Fibroblast of upper back skin (primary cell): ENCODE measurements around the gene PKNOX2.
A peak's percentile ranks its signal among the peaks of the same experiment; 100 is the strongest.

ENCODE experiments used
- DNase-seq: peaks from one replicate; pipeline ENCODE4 v3.0.0-alpha.2; 2013

PKNOX2 gene

GRCh38 chr11:125239585-125240560 is 75.3 kb downstream of the PKNOX2 start:
- DNase-seq = no peak

- no peak for DNase-seq
These were observed 76.6 kb downstream of the PKNOX2 start for GRCh38 chr11:125241104-125241503.

DNA sequence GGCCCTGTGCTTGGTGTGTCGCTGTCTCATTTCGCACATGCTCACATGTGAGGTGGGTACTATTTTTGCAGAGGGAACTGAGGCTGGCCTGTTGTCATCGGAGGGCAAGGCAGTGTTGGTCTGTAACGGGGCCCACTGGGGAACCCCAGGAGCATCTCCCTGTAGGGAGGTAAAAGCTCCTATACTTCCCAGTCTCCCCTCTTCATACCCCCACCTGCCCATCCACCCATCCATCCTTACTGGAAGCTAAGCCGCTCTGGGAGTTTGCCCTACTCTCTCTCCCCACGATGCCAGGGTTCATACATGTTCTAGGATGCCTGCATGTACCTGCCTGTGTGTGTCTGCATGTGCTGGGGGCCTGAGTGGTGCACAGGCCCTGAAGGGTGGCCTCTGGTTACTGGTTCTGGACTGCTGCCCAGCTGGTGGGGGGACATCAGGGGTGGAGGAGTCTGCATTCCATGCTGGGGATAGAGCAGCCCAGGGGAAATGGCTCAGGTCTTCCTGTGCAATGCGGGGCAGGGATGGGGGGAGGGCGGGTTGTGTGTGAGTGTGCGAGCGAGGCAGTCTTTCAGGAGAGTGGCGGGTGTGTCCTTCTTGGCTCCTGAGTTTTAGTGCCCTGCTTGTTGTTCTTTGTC is 77.7 kb downstream of the PKNOX2 start:
- DNase-seq = no peak

DNA sequence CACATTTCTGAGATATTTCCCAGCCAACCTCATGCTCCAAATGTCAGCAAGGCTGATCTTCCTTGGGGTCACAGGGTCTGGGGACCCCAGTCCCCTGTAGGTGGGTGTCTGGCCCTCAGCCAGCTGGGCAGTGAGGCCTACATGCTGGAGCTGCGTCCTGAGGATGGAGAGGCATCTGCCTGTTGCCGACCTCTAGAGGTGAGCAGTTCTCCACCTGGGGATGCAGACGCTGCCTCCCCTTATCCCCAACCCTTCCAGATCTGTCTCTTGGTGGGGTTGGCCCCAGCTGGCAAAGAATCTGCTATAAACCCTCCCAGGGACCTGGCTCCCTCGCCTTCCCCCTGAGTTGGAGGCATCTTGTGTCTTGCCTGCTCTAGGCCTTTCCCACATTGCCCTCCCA is 79.6 kb downstream of the PKNOX2 start:
- DNase-seq = no peak

DNA sequence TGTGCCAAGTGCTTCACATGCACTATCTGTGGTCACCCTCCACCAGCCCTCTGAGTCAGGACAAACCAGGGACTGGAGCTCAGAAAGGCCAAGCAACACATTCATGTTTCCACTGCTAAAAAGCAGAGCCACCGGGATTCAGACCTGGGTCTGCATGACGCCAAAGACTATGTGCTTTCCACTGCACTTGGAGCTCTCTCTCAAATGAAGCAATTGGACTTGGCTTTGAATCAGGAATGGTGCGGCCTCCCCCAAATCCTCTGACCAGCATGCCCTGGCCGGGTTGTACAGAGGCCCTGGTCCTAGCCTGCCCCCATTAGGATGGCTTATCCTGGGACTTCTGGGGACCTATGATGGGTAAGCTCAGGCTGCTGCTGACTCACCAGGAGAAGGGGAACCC is 80.7 kb downstream of the PKNOX2 start:
- DNase-seq = no peak

DNA sequence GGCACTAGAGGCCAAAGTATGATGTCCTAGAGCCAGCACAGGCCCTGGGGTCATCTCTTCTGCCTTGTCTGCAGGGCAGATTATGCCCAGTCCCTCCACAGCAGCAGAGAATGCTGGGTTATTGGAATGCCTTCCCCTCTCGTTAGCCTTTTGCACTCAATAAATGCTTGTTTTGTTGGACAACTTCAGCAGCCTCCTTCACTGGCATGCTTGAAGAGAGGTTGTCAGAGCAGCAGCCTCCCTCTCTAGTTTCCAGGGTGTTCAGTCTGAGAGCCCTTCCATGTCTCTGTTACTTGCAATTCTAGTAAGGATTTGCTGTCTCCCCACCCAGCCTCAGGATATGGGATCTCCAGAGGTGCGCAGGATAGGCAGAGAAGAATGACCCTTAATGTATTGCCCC is 82.9 kb downstream of the PKNOX2 start:
- no peak for DNase-seq

DNA sequence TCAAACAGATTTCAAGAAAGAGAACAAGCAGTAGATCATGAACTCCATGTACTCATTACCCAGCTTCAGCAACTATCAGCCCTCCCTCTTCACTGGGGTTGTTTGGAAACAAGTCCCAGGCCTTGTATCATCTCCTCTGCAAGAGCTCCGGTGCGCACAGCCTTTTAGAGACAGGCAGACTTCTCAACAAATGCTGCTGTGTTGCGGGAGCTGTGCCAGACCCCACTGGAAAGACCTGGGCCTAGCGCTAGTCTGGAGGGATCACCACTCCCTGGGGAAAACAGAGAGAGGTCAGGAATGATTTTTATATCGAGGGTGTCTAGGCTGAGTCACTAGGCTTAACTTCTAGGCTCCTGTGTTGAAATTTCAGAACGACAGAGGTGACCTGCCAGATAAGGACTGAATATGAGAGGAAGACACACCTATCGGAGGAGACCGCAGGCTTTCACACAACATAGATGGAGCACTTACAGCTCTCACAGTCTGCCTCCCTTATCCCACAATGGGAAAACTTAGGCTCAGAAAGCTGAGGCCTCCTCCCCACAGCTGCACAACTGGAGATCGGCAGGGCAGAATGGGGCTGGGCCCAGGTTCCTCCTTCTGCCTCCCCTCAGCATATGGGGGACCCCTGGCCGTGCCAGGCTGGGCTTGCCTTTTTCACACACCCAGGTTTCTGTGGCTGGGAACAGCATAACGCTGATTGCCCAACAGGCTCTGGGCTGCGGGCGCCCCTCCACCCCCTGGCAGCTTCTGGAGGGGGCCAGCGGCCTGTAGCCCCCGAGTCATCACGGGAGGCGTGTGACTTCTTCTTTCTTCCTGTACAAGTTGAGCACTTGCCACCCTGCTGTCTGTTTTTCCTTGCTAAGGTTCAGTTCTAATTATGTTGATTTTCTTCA is 86.0 kb downstream of the PKNOX2 start:
- peak; percentile 16 for DNase-seq

GRCh38 chr11:125251214-125251545 is 86.6 kb downstream of the PKNOX2 start:
- no peak for DNase-seq

DNA sequence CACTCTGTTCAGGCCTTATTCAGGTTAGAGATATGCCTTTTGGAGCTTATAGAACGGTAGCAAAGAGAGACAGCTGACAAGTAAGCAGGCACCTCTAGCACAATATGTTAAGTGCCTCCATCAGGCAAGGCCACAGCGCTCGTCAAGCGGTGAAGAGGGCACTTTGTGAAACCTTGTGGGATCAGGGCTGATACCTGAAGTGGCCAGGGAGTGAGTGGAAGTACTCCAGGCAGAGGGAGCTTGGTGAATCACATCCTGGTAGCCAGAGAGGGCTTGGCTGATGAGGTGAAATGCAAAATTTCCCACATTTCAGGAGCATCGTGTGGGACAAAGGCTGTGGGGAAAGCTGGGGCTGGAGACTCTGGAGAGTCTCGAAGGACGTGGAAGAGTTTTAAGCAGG is 87.4 kb downstream of the PKNOX2 start:
- DNase-seq = no peak

DNA sequence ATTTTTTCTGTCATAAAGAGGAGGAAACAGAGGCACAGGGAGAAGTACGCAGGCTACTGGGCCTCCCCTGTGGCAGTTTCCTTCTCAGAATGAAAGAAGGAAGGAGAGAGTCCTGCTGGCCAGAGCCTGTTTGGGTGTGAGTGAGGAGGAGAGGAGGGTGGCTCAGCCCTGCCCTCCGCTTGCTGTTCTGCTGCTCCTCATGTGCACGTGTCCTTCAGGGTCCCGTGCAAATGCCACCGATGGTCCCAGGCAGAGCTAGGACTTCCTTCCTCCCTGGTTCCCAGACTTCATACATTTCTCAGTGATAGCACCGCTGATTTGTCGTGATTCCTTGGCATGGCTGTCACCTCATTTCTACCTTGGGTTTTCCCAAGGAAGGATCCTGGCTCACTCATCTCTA is 88.7 kb downstream of the PKNOX2 start:
- no peak for DNase-seq

- no peak for DNase-seq
These were observed 89.4 kb downstream of the PKNOX2 start for GRCh38 chr11:125253795-125254525.

- DNase-seq = peak; percentile 34
These were observed 92.1 kb downstream of the PKNOX2 start for GRCh38 chr11:125256541-125257189.

- no peak for DNase-seq
These were observed 92.6 kb downstream of the PKNOX2 start for GRCh38 chr11:125257190-125257579.

DNA sequence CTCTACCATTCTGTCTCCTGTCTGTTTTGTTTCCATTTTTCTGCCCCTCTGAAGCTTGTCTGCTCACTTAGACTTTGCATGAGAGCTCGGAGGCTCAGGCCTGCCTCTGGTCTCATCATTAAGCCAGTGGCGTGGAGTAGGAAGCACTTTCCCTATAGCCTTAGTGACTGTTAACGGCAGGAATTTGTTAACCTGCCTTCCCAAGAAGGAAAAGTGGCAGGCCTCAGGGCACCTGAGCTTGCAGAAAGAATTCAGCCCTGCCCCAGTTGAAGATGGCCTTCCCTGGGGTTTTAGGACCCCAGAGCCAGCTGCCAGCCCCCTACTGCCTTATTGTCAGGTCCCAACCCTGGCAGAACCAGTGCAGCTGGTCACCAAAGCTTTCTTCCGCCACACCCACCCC is 93.2 kb downstream of the PKNOX2 start:
- DNase-seq = no peak

DNA sequence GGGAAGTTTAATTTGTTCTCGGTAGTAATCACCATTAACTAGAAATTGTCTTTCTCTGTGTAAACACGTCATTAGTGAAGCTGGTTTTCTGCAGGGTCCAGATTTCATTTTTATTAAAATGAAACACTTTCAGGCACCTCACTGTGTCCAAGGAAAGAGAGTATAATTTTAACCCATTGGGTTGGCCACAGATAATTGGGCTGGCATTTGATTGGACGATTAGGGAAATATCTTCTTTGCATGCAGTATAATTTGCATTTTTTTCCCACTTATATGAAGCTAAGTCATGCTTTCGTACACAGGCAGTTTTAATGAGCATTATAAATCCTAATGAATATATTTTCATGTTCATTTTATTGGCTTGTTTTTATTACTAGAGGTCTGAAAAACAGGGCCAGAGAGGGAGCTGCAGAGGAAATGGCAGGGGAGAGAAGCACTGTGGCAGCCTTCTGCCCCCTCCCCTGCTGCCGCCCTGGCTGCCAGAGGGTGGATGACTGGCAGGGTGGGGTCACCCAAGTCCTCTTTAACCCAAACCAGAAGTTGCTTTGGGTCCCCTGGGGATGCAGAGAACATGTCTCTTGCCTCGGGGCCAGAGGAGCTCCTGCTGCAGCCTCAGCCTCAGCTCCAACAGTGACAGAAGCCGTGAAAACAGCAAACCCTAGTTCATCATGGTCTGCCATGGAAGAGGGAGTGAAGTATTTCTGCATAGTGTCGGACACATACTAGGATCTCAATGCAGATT is 93.9 kb downstream of the PKNOX2 start:
- DNase-seq = no peak

GRCh38 chr11:125261588-125261987 is 97.0 kb downstream of the PKNOX2 start:
- no peak for DNase-seq

DNA sequence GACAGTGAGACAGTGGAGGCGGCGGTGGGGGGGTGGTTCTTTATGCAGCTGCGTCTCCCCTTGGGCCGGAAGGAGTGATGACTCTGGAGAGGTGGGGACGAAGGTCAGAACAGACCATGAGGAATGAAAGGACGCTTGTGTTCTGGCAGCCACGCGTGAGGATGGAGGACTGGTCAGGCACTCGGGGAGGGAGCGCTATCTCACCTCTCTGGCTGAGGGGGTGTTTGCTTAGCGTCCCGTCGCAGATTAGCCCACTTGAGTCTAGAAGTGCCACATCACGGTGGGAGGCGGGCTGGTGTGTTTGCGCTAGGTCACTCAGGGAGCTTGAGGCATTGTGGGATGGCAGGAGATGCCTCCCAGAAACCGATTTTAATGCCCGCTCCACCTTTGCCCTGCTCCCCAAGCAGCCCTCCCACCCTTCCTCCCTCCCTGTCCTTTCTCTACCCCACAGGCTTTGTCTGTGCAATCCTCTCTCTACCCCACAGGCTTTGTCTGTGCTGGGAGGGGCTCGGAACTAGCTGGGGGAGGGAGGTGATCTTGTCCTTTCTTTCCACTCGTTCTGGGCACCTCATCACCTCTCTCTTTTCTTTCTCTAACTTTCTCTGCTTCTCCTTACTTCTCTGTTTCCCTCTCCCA is 97.8 kb downstream of the PKNOX2 start:
- no peak for DNase-seq

DNA sequence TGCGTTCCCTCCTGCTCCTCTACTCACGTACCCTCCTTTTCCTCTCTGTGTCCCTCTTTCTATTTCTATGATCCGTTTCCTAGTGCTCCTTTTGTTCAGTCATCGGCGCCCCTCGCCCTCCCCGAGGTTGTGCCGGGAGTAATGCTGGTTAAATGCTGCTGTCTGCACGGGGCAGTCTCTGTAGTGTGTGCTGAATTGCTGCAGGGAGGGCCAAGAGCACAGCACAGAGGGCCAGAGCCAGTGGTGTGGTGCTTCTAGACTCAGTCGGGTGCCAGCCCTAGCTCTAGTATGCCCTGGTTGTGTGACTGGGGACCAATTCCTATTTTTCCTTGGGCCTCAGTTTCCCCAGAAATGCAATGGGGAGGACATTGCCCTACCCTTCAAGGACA is 98.3 kb downstream of the PKNOX2 start:
- peak; percentile 44 for DNase-seq

DNA sequence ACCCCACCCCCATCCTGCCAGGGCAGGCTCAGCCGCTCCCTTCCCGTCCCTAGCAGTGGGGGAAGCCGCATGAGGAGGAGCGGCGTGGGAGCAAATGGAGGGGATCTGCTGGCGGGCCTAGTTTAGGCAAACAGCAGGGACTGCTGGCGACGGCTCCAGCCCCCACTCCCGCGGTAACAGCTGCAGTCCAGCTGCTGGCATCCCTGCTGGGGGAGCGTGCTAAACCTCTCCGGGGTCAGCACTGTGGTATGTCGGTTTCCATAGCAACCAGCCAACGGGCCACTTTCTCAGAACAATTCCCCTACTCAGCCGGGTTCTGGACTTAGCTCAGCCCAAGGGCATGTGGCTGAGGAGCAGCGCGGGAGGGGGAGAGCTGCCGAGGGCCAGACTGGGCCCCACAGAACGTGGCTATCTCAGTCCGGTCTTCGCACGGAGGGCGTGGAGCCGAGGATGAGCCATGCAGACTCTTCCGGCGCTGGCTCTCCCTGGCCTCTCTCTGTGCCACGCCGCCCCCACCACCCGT is 98.8 kb downstream of the PKNOX2 start:
- DNase-seq = peak; percentile 100
